ENCODE results near the gene LRRC75A.
"Not testable (repeated sequence)": the region's sequence is repeated elsewhere in the genome, so short reads cannot be mapped to it uniquely, and the experiment has no call there.

The LRRC75A gene

DNA sequence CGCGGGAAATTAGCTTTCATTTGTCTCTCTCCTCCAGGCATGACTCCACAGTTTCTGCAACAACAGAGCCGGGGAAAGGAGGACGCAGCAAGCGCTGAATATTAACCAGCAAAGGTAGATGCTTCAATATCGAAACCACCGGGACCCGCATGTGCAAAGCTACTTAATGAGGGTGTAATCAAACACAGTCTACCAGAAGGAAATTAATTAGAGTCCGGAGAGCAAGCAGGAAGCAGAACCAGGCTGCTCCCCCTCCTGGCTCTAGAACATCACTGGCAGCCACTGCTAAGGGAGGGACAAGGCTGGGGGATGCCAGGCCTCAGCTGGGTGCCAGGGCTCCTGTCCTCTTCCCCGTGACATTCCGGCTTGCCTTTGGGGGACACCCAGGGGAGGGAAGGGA, 21.7 kb downstream of the LRRC75A start:
- DNase-seq, result no peak

DNA sequence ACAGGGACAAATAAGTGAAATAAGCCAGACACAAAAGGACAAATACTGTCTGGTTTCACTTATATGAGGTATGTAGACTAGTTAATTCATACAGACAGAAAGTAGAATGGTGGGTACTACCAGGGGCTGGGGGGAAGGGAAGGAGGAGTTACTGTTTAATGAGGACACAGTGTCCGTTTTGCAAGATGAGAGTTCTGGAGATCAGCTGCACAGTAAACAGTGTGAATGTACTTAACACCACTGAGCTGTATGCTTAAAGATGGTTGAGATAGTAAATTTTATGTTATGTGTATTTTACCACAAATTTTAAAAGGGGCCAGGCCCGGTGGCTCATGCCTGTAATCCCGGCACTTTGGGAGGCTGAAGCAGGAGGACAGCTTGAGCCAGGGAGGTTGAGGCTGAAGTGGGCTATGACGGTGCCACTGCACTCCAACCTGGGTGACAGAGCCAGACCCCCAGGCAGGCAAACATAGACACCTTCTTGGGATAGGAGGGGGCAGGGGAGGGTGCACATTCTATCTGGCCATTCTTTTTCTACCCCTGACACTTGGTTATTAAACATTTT, 23.5 kb downstream of the LRRC75A start:
- DNase-seq, result no peak

DNA sequence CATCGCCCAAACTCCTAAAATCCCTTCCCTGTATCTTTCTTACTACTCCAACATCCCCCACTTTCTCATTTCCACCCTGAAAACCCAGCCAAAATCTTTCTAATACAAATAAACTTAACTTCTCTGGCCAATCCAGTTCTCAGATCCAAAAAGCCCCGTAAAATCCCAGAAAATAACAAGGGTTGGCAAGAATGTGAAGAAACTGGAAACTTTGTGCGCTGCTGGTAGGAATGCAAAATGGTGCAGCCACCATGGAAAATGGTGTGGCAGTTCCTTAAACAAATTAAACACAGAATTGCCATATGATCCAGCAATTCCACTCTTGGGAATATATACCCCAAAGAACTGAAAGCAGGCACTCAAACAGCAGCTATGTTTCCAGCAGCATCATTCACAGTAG, 24.1 kb downstream of the LRRC75A start:
- DNase-seq, result no peak

DNA sequence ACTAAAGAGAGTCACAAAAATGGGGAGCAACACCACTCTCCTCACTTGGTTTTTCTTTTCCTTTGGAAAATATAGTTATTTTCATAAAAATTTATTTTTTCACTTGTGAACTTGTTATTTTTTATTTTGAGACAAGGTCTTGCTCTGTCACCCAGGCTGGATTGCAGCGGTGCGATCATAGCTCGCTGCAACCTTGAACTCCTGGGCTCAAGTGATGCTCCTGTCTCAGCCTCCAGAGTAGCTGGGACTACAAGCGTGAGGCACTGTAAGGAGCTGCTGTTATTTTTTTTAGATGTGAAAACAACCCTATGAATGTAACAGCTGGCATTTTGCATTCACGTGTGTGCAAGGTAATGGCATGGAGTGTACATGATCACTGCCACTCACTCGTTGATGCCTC, 24.9 kb downstream of the LRRC75A start:
- DNase-seq, result no peak

DNA sequence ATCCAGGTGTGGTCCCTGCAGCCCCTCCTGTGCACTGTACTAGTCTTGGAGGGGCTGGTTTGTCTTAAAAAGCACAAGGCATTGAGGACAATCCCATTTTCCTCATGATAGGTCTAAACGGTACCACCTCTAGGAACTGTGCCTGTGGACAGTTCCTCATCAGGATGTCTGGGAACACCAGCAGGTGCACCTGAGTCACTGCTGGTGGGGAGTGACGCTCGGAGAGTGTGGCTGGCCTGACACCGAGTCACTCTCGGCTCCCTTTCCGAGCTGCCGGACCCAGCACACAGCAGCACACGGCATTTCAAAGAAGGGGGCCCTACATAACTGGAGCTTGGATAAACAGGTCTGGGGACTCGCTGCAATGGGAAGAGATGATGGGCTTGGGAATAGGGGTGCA, 25.6 kb downstream of the LRRC75A start:
- no peak for DNase-seq

DNA sequence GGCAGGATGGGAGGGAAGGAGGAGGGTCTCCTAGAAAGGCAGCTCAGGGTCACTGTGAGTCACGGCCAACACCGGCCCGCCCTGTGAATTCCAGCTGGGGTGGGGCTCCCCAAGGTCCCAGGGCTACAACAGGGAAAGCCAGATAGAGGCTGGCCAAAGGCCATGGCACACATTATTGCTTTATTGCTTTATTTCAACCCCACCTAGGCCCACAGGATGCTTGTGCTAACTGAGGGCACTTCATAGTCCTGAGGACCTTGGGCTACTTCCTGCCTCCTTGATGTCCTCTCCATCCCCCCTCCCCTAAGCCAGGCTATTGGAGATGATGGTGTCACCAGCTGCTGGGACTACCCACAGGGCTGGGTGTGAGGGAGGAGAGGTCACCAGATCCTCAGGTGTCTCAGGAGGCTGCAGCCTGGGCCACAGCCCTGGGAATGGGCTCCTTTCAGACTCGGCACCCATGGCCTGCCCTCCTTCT, 26.1 kb downstream of the LRRC75A start:
- DNase-seq, result peak; percentile 48

DNA sequence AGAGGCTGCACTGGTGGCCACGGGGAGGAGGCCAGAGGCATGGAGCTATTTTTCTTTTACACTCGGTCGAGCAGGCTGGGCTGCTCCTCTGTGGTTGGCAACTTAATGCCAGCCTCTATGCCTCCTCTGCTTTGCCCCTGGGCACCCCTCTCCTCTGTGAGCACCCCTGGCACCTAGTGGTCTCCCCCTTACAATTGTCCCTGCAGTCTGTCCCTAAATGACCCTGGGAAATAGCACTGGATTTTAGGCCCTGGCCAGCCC, 27.0 kb downstream of the LRRC75A start:
- DNase-seq, result no peak

DNA sequence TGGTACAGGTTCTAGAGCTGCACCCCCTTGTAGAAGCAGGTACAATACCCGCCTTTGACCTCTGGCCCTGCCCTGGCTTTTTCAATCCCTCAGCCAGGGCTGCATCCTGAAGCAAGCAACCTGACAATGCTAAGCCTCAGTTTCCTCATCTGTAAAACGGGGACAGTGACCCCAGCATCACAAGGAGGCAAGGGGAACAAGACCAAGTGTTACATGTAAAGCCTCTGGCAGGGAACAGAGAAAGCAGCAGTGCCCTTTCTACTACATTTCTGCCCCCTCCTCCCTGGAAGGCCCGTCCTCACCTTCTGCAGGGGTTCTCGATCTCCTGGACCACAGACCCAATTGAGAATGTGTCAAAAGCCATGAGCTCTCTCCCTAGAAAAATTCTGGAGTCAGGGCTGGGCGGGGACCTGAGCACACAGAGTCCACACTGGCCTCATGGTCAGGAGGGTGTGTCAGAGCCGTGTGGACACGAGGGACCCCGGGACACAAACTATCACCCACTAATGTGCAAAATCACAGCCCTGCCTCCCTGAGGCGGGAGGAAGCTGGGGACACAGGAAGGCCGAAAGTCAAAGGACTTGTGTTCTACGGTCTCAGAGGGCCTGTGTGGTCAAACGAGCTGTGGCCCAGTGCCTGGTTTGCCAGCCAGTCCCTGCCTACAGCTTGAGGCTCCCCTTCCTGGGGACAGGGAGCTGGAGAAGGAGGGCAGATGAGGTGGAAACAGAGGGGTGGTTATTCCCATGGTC, 27.5 kb downstream of the LRRC75A start:
- no peak for DNase-seq

DNA sequence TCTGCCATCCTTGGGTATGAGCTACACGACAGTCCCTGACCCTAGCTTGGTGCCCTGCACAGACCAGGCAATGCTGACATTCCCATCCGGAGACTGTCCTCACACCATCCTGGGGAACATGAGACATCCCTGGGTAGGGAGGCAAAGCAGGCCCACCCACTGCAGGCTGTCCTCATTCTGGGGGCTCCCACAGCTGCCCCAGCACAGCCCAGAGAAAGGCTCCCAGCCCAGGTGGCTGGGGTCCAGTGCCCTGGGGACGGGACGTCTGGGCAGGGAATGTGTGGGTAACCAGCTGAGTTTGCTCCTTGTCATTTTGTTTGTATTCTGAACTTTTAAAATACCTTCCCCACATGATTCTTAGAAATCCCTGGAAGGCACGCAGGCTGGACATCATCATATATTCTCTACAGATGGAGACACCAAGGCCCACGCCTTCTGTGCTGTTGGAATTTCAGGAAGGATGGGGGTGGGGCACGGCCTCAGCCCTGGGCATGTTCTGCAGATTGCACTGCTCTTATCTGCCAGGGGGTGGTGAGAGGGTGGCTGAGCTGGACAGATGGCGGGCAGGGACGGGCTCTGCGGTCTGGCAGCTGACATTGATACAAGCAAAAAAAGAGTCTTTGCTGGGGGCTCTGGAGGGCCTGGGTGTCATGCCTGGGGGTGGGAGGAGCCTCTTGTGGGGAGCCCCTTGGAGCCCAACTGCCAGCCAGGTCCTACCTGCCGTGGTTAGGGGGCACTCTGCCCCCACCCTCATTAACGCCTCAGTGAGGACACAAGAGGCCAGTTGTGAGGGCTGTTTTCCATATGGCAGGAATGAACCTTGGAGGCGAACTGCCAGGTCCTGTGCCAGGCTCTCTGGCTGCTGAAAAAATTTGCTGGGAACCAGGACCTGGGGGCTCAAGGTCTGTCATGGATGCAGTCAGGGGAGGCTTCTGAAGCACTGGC, 28.4 kb downstream of the LRRC75A start:
- peak; percentile 46 for DNase-seq

DNA sequence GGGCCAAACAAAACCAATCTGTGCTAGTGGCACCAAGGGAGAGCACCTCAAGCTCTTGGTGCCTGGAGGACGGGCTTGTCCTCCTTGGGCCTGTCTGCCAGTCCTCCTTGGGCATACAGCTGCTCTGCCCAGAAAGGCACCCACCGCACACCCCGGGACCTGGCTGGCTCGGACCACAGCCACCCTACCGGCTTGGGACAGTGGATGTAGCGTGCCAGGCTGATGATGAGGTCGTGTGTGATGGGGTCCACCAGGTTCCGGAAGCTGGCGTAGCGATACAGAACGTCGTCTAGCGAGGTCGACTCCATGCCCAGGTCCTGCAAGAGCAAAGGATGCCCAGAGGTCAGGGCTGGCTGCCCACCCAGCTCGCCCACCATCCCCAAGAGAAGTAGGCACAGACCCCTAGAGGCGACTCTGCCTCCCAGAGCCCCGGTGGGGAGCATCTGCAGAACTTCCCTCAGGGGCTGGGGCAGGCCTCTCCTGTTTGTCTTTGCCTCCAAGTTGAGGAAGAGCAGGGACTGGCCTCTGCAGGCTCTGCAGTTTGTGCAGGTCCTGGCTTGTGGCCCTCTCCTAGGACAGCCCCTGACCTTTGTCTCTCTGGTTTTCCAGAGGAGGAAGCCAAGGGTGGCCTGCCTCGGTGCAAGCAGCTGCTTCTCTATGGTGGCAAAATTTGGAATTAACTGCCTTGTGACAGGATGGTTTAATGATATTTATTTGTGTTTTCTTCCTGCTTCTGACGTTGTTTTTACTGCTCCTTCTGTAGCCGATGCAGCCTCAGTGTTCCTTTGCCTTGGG, 29.7 kb downstream of the LRRC75A start:
- DNase-seq, result no peak

DNA sequence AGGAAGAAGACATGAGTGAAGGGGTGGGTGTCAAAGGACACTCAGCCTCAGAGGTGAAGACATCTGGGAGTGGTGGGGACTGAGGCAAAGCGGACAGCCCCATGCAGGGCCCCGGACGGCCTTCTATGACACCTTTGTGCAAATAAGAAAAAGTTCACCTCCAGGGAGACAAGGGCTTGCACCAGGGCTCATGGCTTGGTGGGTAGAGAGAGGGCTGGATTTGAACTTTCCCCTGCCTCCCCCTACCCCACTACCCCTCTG, 30.5 kb downstream of the LRRC75A start:
- DNase-seq, result no peak

DNA sequence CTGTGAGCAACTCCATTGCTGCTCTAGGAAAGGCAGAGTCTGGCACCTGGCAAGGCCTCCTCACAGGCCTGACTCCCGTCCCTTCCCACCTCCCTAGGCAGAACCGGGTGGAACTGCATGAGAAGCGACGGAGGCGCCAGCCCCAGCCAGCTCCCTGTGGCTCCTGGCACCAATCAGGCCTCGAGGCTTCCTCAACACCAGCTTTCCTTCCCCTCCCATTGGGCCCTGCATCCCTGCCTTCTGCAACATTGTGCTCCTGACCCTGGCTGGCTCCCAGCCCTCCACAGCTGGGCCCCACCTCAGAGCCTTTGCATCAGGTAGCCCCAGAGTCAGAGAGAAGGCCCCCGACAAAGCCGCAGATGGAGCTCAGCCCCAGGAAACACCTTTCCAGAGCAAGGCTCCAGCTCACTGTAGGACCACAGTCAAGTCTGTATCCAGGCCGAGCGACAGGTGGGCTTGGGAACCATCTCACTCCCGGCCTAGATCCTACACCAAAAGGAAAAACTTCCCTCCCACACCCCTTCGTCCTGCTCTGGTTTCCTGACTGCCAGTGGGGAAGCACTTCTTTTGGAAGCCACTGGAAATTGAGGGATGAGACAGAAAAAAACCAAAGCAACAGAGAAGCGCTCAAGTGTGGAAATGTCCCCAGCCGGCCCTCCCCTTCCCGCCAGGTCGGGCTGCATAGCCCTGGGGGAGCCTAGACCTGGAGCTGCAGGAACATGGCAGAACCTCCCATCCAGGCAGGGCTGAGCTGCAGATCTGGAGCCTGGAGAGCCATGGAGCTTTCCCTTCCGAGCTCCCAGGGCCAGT, 31.0 kb downstream of the LRRC75A start:
- no peak for DNase-seq

DNA sequence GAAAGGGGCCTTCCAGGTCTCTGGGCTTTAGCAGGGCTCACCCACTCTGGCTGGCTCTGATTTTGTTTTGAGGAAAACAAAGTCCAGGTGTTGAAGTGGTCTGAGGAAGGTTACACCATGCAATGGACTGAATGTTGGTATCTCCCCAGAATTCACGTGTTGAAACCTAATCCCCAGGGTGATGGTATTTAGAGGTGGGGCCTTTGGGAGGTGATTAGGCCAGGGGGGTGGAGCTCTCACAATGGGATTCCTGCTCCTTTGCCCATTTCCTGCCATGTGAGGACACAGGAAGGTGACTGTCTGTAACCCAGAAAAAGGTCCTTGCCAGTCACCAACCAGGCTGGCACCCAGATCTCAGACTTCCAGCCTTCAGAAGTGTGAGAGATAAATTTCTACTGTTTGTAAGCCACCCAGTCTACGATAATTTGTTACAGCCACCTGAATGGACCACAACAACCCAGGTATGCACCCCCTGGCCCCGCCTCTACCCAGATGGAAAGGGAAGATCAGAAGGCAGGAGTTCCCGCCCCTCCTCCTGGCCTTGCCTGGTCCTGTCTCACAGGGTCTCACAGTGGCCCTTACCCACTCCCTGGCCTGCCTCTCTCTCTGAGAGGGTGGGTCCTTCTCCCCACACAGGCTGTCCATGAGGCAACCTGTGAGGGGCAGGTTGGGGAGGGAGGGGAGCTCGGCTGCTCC, 32.0 kb downstream of the LRRC75A start:
- no peak for DNase-seq

DNA sequence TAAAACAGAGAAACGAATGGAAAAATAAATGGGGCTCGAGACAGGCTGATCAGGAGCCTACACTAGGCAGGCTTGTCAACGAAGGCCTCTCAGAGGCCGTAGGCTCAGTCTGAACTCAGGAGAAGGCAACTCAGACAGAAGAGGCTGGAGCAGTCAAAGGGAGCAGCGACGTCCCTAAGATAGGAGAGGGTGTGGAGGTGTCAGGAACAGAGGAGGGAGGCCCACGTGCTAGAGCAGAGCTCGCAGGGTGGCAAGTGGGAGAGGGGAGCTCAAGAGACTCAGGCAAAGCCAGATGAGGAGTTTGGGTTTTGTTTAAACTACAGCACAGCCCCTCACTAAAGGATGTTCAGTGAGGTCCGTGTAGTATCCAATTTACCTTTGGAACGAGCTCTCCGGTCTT, 32.7 kb downstream of the LRRC75A start:
- no peak for DNase-seq

DNA sequence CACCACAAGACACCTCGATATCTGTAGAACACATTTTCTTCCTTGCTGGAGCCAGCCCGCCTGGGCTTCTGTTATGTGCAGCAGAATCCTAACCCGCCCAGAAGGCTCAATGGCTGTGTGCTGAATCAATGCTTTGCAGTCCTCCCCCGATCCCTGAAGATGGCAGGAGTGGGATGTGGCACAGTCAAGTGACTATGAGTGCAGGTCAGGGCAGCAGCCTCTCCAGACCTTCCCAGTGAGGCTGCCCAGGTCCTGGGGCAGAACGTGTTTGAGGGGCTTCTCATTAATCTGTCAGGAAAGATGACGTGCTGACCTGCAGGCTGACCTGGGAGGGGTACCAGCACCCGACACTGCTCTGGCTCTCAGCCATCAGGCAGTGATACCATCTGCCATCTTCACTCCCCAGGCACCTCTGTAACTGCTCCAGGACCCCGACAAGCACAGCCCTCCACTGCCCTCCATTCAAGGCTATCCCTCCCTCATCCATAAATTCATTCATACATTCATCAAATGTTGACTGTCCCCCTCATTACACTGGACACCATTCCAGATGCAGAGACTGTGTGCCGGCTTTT, 35.2 kb downstream of the LRRC75A start:
- no peak for DNase-seq

DNA sequence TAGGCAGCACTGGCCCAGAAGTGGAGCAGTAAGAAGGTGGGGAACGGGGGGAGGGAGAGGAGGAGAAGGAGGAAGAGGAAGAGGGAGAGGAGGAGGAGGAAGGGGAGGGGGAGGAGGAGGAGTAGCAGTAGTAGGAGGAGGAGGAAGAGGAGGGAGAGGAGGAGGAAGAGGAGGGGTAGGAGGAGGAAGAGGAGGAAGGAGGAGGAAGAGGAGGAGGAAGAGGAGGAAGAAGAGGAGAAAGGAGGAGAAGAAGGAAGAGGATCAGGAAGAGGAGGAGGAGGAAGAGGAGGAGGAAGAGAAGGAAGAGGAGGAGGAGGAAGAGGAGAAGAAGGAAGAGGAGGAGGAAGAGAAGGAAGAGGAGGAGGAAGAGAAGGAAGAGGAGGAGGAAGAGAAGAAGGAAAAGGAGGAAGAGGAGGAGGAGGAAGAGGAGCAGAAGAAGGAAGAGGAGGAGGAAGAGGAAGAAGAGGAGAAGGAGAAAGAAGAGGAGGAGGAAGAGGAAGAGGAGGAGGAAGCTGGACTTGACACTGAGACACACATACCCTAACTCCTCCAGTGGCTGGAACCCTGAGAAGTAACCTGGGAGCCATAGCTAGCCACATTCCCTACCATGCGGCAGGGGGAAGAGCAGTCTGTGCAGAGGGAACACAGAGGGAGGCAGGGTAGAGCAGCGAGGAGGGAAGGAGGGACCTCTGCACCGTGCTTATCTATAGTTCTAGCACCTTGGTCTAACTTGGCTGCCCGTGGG, 35.8 kb downstream of the LRRC75A start:
- DNase-seq, result no peak

DNA sequence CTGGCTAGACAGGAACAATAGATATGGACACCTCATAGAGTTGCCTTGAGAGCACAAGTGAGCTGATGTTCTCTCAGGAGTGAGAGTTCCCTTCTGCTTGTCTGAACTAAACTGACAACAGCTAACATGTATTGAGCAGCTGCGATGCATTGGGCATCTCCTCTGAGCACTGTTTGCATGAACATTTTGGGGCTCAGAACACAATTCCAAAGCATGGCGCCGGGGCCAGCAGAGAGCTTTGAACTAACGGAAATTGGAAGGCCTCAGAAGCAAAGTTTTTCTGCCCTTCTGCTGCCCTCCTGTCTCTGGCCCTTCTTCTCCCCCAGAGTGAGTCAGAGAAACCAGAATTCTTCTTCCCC, 38.5 kb downstream of the LRRC75A start:
- no peak for DNase-seq

DNA sequence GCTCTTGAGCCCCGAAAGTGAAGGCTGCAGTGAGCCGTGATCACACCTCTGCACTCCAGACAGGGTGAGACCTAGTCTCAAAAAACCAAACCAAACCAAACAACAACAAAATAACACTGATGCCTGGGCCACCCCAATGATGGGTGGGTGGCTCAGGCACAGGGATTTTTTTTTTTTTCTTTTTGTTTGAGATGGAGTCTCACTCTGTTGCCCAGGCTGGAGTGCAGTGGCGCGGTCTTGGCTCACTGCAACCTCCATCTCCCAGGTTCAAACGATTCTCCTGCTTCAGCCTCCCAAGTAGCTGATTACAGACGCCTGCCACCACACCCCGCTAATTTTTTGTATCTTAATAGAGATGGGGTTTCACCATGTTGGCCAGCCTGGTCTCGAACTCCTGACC, 39.7 kb downstream of the LRRC75A start:
- not testable (repeated sequence) for DNase-seq

DNA sequence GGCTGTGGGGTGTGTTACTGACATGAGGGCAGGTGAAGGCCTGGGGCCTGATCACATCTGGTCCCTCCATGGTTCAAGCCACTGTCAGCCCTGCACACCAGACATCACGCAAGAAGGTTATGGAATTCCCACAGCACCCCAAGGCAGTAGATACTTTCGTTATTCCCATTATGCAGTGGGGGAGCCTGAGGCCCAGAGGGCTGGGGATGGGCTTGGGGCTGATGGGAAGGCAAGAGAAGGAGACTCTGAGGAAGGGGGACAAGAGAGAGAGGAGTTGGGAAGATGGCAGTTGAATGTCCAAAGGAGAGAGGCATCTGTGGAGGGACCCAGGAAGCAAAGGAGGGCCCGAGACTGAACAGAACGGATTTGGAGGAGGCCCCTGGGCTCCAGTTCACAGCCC, 42.0 kb downstream of the LRRC75A start:
- DNase-seq, result no peak

DNA sequence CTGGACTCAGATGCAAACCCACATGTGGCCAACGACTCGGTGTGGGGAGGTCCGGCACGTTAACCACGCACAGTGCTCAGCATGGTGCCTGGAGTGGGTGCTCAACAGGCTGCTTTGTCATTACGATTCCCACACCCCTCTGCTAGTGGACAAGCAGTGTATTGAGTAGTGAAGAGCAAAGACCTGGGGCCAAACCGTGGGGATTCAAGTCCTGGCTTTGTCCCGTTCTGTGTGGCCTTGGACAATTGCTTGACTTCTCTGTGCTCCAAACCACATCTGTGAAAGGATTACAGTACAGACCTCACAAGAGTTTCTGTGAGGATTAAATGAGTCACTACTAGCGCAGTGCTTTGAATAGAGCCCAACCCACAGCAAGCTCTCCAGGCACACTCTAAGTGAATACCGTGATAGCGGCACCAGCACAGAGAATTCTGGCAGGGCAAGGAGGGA, 42.8 kb downstream of the LRRC75A start:
- DNase-seq, result no peak

DNA sequence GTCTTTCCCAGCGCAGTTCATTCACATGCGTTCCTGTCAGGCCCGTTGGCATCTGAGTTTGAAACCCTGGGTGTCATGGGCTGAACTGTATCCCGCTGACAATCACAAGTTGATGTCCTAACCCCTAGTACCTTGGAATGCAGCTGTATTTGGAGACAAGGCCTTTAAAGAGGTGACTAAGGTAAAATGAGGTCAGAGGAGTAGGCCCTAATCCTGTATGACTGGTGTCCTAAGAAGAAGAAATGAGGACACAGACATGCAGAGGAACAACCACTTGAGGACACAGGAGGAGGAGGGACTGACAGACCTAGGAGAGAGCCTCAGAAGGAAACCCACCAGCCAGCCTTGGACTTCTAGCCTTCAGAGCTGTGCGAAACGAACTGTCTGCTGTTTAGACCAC, 43.5 kb downstream of the LRRC75A start:
- no peak for DNase-seq
